Lower leg skin (tissue), 3 donors: ENCODE measurements around the gene TAF4B.

Experiments used
- CTCF ChIP-seq, 3 donors: fragments of 450-650 bp; IDR thresholded peaks; one replicate each; pipeline ENCODE4 v1.5.1; 2016; ENCODE audit warnings: antibody characterized with exemption in 3 of 3, mild to moderate bottlenecking in 3 of 3, moderate library complexity in 2 of 3
- POLR2A ChIP-seq, 2 donors: fragments of 450-650 bp; IDR thresholded peaks; one replicate each; pipeline ENCODE4 v1.6.1; 2016 to 2017; ENCODE audit warnings: antibody characterized with exemption in 2 of 2, mild to moderate bottlenecking in 1 of 2, moderate library complexity in 1 of 2

DNA sequence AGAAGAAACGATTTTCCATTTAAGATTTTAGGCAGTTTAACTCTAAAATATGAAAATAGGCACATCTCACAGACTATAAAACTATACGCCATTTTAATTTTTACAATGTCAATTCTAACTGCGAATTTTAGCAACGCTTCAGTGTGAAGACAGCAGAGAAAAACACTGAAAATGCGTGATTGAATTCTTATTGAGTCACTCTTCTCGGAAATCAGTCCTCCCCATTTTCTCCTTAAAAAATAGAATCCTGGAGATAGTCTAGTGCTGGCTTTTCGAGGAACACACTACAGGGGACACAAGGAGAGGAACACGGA is 373 bp upstream of the TAF4B start:
- TF ChIP-seq CTCF (IDR thresholded peaks at IDR 0.05) (no peak), POLR2A (IDR thresholded peaks at IDR 0.05) (no peak)
